OCI-LY3 (cell line): ENCODE data around the gene PCDH12.
A peak's percentile ranks its signal among the peaks of the same experiment; 100 is the strongest.
"Not testable (repeated sequence)": the region's sequence is repeated elsewhere in the genome, so short reads cannot be mapped to it uniquely, and the experiment has no call there.

ENCODE experiments used
- H2AFZ ChIP-seq: fragments of 200-600, 300-600 bp; shearing (Covaris generic); 2 replicates; pipeline ENCODE4 v1.6.0; 2014; ENCODE audit warnings: antibody characterized with exemption, low read depth, low read length
- H3K27ac ChIP-seq: fragments of 200-600, 300-600 bp; sonication (generic); 2 replicates; pipeline ENCODE4 v1.5.1; 2014; ENCODE audit warnings: mild to moderate bottlenecking, low read length, moderate library complexity, mixed read lengths
- H3K27me3 ChIP-seq: fragments of 200-600, 300-600 bp; sonication (generic); 2 replicates; pipeline ENCODE4 v1.6.1; 2014; ENCODE audit warnings: low read depth, low read length, mixed read lengths
- H3K36me3 ChIP-seq: fragments of 200-600, 300-600 bp; sonication (generic); replicated peaks from 2 replicates; pipeline ENCODE3; 2014; ENCODE audit warnings: low read depth, low read length, mixed read lengths
- H3K4me1 ChIP-seq: fragments of 300-600, 200-600 bp; sonication (generic); 2 replicates; pipeline ENCODE4 v1.6.1; 2014; ENCODE audit warnings: low read length, mixed read lengths
- H3K4me2 ChIP-seq: fragments of 200-600, 300-600 bp; sonication (generic); 2 replicates; pipeline ENCODE4 v1.6.1; 2014; ENCODE audit warnings: low read length, mixed read lengths
- H3K4me3 ChIP-seq: fragments of 300-600, 200-600 bp; sonication (generic); 2 replicates; pipeline ENCODE4 v1.5.1; 2014; ENCODE audit warnings: antibody characterized with exemption, mild to moderate bottlenecking, low read length, moderate library complexity
- H3K79me2 ChIP-seq: fragments of 300-600, 200-600 bp; shearing (Covaris generic); 2 replicates; pipeline ENCODE4 v1.6.1; 2014; ENCODE audit warnings: mild to moderate bottlenecking, low read length, mixed read lengths
- H3K9ac ChIP-seq: fragments of 300-600, 200-600 bp; shearing (Covaris generic); 2 replicates; pipeline ENCODE4 v1.6.0; 2014; ENCODE audit warnings: mild to moderate bottlenecking, low read length, moderate library complexity
- H3K9me3 ChIP-seq: fragments of 200-600, 300-600 bp; shearing (Covaris generic); 2 replicates; pipeline ENCODE4 v1.6.1; 2014; ENCODE audit warnings: low read length, mixed read lengths; ENCODE audit not compliant: insufficient read depth
- H4K20me1 ChIP-seq: fragments of 200-600, 300-600 bp; sonication (generic); 2 replicates; pipeline ENCODE4 v1.6.1; 2016; ENCODE audit warnings: low read length, mixed read lengths; ENCODE audit not compliant: insufficient read depth
- EZH2phosphoT487 ChIP-seq: fragments of 200-600 bp; shearing (Covaris generic); IDR thresholded peaks from 2 replicates; pipeline ENCODE4 v1.6.1; 2018; ENCODE audit warnings: antibody characterized with exemption, mixed run types, low read depth
- TF ChIP-seq, protein P1 (sequence below): fragments of 200-600, 300-600 bp; sonication (generic); IDR thresholded peaks from 2 replicates; pipeline ENCODE4 v1.5.1; 2014; ENCODE audit warnings: antibody characterized with exemption, low read length, low read depth

Gene PCDH12

GRCh38 chr5:141923448-141924313, 34.3 kb downstream of the PCDH12 start, which contains the start of gene DELE1:
DELE1 (plus strand) TSS chr5:141923871; CDS start chr5:141923942, 71 bp downstream.
- H3K4me1 ChIP-seq = peaks cover 5% of the 10 kb centered on the region; the same call in 1 of the 2 replicates
- peak within 1 kb of the TSS; percentile 95 for H2AFZ ChIP-seq

GRCh38 chr5:141922827-141923447, 35.1 kb downstream of the PCDH12 start:
- H3K9me3 ChIP-seq, H3K27me3 ChIP-seq, H3K36me3 ChIP-seq, H3K4me1 ChIP-seq, H4K20me1 ChIP-seq: not testable (repeated sequence)
- Histone ChIP-seq H3K4me2 (peak overlapping the region; percentile 76), H3K27ac (peak overlapping the region; percentile 87), H3K4me3 (peak overlapping the region; percentile 97), H2AFZ (peak overlapping the region; percentile 39; the same call in 1 of the 2 replicates), H3K9ac (peak overlapping the region; percentile 97), H3K79me2 (peaks cover 13% of the 10 kb centered on the region)

More at GRCh38 chr5:141923448-141924313, 34.3 kb downstream of the PCDH12 start, which contains the start of gene DELE1:
- Histone ChIP-seq H3K79me2 (peaks cover 13% of the 10 kb centered on the region), H4K20me1 (peaks cover 4% of the 10 kb centered on the region; the same call in 1 of the 2 replicates), H3K4me2 (peak within 1 kb of the TSS; percentile 76), H3K27me3 (no peaks in the 10 kb centered on the region), H3K9me3 (no peaks in the 10 kb centered on the region), H3K36me3 (peaks cover 8% of the 10 kb centered on the region), H3K27ac (peak within 1 kb of the TSS; percentile 87), H3K9ac (peak within 1 kb of the TSS; percentile 97), H3K4me3 (peak within 1 kb of the TSS; percentile 97)
- TF ChIP-seq EZH2phosphoT487 = no peak
- TF ChIP-seq, protein P1, sequence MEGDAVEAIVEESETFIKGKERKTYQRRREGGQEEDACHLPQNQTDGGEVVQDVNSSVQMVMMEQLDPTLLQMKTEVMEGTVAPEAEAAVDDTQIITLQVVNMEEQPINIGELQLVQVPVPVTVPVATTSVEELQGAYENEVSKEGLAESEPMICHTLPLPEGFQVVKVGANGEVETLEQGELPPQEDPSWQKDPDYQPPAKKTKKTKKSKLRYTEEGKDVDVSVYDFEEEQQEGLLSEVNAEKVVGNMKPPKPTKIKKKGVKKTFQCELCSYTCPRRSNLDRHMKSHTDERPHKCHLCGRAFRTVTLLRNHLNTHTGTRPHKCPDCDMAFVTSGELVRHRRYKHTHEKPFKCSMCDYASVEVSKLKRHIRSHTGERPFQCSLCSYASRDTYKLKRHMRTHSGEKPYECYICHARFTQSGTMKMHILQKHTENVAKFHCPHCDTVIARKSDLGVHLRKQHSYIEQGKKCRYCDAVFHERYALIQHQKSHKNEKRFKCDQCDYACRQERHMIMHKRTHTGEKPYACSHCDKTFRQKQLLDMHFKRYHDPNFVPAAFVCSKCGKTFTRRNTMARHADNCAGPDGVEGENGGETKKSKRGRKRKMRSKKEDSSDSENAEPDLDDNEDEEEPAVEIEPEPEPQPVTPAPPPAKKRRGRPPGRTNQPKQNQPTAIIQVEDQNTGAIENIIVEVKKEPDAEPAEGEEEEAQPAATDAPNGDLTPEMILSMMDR = no peak

DNA sequence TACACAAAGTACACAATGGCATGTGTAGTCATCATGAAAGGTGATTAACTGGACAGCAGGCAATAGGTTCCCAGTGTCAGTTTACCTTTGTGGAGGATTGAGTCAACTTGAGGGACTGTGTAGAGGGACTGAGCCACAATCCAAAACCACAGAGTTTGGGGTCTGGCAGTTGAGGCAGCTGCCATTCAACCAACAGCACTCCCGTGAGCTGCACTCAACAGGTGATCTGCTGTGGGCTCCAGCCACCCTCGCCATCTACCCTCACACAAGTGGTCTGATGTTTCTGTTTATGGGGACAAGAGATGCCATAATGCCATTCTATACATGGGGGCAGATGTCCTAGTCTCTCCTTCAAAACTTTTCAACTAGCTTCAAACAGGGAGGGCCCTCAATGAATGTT, 37.2 kb downstream of the PCDH12 start:
- no peak overlapping the region for H2AFZ ChIP-seq
- no peak for TF ChIP-seq EZH2phosphoT487
- TF ChIP-seq, protein P1 = no peak
- peaks cover 13% of the 10 kb centered on the region for H3K79me2 ChIP-seq
- peaks cover 3% of the 10 kb centered on the region for H3K36me3 ChIP-seq
- H3K4me1 ChIP-seq = peaks cover 21% of the 10 kb centered on the region
- no peaks in the 10 kb centered on the region for H3K9me3 ChIP-seq
- H3K4me2 ChIP-seq = no peak overlapping the region
- no peak overlapping the region for H3K9ac ChIP-seq
- no peak overlapping the region for H3K4me3 ChIP-seq
- H3K27ac ChIP-seq = no peak overlapping the region
- H4K20me1 ChIP-seq = peaks cover 4% of the 10 kb centered on the region; the same call in 1 of the 2 replicates
- H3K27me3 ChIP-seq = no peaks in the 10 kb centered on the region

DNA sequence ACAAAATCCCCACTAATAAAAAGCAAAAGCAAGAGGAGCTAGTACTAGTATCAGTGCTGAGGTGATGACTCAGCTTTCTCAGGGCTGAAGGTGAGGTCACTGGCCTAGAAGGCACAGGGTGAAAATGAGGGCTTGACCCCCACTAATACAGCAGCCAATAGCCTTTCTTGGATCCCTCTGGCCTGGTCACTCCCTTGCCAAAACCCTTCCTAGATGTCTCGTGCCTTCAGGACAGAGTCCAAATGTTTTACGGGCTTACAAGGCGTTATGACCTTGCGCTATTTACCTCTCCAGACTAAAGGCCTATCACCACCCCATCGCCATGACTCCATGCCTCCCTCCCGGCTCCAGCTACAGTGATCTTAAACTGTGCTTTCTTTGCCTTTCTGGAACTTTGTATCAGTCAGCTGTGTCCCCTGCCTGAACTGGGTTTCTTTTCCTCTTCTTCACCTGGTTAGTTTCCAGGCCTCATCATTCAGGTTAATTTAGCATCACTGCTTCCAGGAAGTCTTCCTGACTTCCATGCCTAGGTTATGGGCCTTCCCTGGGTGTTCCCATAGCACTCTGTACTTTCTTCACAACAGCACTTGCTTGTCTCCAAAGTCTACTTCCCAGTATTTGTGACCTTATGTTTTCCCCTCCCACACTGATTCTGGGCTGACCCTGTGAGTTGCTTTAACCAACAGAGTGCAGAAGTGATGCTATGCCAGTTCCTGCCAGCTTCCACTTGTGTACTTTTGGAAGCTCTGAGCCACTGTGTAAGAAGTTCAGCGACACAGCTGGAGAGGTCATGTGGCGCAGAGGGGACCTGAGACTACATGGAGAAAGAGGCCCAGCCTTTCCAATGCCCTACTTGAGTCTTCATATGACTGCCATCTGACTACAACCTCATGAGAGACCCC, 38.5 kb downstream of the PCDH12 start:
- Histone ChIP-seq H3K4me3 (no peak overlapping the region), H3K4me1 (peaks cover 34% of the 10 kb centered on the region), H2AFZ (no peak overlapping the region), H3K36me3 (no peaks in the 10 kb centered on the region), H3K27ac (no peak overlapping the region), H3K4me2 (no peak overlapping the region), H3K9ac (no peak overlapping the region), H3K79me2 (peaks cover 12% of the 10 kb centered on the region), H3K27me3 (no peaks in the 10 kb centered on the region), H4K20me1 (peaks cover 4% of the 10 kb centered on the region; the same call in 1 of the 2 replicates), H3K9me3 (no peaks in the 10 kb centered on the region)
- TF ChIP-seq, protein P1 = no peak
- no peak for TF ChIP-seq EZH2phosphoT487
